Measurements from ENCODE around the gene GSK3A. TPM values are rescaled to one million over a fixed set of nuclear protein-coding genes. Genes with fewer than 3 reads are reported as not detected.
A peak's percentile ranks its signal among the peaks of the same experiment; 100 is the strongest.

Gene GSK3A
- total RNA-seq, 1 experiment from 2014 or later: 46.0 TPM

DNA sequence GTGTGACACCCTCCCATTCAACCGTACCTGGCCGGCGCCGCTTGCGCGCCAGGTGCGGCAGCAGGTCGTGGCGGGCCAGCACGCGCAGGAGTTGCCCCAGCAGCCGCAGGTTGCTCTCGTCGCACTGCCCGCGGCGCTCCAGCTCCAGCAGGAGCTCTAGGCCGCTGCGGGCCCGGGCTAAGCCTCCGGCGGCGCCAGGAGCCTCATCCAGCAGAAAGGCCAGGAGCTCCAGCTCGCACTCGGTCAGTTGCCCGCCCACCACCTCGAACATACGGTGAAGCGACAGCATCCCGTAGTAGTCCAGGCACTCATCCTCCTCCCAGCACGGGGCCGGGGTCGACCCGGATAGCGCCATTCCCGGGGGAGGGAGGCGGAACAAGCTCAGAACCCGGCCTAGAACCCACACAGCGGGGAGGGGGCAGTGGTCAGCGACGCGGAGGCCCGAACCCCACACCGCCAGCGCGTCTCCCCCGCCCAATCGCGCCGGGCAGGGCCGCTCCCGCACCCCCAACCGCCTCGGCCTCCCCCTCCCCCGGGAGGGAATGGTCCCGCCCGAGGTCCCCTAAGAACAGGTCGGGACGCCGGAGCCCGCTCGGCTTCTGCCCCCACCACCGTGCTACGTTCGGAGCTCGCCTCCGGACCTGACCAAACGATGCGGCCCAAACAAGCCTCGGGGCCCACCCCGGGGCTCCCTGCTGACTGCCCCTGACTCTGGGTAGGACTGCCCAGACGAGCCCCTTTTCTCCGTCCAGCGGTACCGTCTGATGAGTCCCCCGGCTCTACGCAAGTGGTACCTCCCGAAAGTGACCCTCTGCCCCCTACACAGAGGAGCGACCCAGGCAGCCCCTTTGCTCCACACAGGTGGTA, 25.5 kb downstream of the GSK3A start:
- H3K27ac ChIP-seq (ENCODE audit: low read length): peak overlapping the region; percentile 77
- BruUV-seq (replicated peaks): no TSS peak
- peaks cover 8% of the 10 kb centered on the region; the same call in 1 of the 2 replicates for H3K4me1 ChIP-seq (ENCODE audit: control insufficient read depth, insufficient read depth, low read length)
- H3K27me3 ChIP-seq (ENCODE audit: control insufficient read depth, insufficient read depth, low read length): no peaks in the 10 kb centered on the region
- CTCF ChIA-PET: no interaction called here
- intact Hi-C loops (cut with micrococcal nuclease; ENCODE audit: unreplicated experiment) (no loop called here), in situ Hi-C loops (cut with HindIII; ENCODE audit: low pct_unique_long_range_greater_than_20kb, low sequenced_read_pairs) (no loop called here)
- H3K36me3 ChIP-seq (ENCODE audit: control insufficient read depth, insufficient read depth, low read length): peaks cover 6% of the 10 kb centered on the region
- H3K4me3 ChIP-seq (ENCODE audit: low read depth in 2 of 2, low read length in 2 of 2): peak overlapping the region; percentile 73 to 92
- DNase-seq (ENCODE audit: low read depth, low spot score) (no peak), ATAC-seq (peak; percentile 42)
- POLR2A ChIA-PET: interaction anchor here (0.7 kb wide), 1 partner anchor 26 kb away, joined by 3 read pairs; no protein-coding TSS in a partner anchor
- no peaks in the 10 kb centered on the region for H3K9me3 ChIP-seq (ENCODE audit: control insufficient read depth, insufficient read depth, low read depth, low read length)
- no peak for TF ChIP-seq CTCF (IDR thresholded peaks at IDR 0.05)
- no peak for TF ChIP-seq SIN3A (IDR thresholded peaks at IDR 0.05; ENCODE audit: borderline replicate concordance, insufficient read depth, low read depth, low read length)
- TF ChIP-seq TCF7L2 (IDR thresholded peaks at IDR 0.05; ENCODE audit: low read depth, low read length): no peak
- TF ChIP-seq POLR2AphosphoS5 (IDR thresholded peaks at IDR 0.05; ENCODE audit: low read depth, low read length): no peak
- TF ChIP-seq, protein P1, sequence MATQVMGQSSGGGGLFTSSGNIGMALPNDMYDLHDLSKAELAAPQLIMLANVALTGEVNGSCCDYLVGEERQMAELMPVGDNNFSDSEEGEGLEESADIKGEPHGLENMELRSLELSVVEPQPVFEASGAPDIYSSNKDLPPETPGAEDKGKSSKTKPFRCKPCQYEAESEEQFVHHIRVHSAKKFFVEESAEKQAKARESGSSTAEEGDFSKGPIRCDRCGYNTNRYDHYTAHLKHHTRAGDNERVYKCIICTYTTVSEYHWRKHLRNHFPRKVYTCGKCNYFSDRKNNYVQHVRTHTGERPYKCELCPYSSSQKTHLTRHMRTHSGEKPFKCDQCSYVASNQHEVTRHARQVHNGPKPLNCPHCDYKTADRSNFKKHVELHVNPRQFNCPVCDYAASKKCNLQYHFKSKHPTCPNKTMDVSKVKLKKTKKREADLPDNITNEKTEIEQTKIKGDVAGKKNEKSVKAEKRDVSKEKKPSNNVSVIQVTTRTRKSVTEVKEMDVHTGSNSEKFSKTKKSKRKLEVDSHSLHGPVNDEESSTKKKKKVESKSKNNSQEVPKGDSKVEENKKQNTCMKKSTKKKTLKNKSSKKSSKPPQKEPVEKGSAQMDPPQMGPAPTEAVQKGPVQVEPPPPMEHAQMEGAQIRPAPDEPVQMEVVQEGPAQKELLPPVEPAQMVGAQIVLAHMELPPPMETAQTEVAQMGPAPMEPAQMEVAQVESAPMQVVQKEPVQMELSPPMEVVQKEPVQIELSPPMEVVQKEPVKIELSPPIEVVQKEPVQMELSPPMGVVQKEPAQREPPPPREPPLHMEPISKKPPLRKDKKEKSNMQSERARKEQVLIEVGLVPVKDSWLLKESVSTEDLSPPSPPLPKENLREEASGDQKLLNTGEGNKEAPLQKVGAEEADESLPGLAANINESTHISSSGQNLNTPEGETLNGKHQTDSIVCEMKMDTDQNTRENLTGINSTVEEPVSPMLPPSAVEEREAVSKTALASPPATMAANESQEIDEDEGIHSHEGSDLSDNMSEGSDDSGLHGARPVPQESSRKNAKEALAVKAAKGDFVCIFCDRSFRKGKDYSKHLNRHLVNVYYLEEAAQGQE (IDR thresholded peaks at IDR 0.05; ENCODE audit: insufficient read depth in 1 of 2, low read depth in 2 of 2, low read length in 1 of 2): no peak

- DNase-seq (ENCODE audit: low read depth, low spot score) (no peak), ATAC-seq (no peak)
- in situ Hi-C loops (cut with HindIII; ENCODE audit: low pct_unique_long_range_greater_than_20kb, low sequenced_read_pairs): no loop called here
- BruUV-seq (replicated peaks): no TSS peak
- no peaks in the 10 kb centered on the region; the same call in none of the 2 replicates for H3K36me3 ChIP-seq (ENCODE audit: control insufficient read depth, insufficient read depth, low read length)
- POLR2A ChIA-PET: no interaction called here
- H3K27me3 ChIP-seq (ENCODE audit: control insufficient read depth, insufficient read depth, low read length): no peaks in the 10 kb centered on the region
- intact Hi-C loops (cut with micrococcal nuclease; ENCODE audit: unreplicated experiment): no loop called here
- CTCF ChIA-PET: no interaction called here
- peaks cover 8% of the 10 kb centered on the region; the same call in 1 of the 2 replicates for H3K4me1 ChIP-seq (ENCODE audit: control insufficient read depth, insufficient read depth, low read length)
- H3K9me3 ChIP-seq (ENCODE audit: control insufficient read depth, insufficient read depth, low read depth, low read length): no peaks in the 10 kb centered on the region
- TF ChIP-seq SIN3A (IDR thresholded peaks at IDR 0.05; ENCODE audit: borderline replicate concordance, insufficient read depth, low read depth, low read length) (no peak), CTCF (IDR thresholded peaks at IDR 0.05) (no peak), POLR2AphosphoS5 (IDR thresholded peaks at IDR 0.05; ENCODE audit: low read depth, low read length) (no peak), TCF7L2 (IDR thresholded peaks at IDR 0.05; ENCODE audit: low read depth, low read length) (no peak)
- TF ChIP-seq, protein P1 (IDR thresholded peaks at IDR 0.05; ENCODE audit: insufficient read depth in 1 of 2, low read depth in 2 of 2, low read length in 1 of 2): no peak
- no peak overlapping the region for H3K4me3 ChIP-seq (ENCODE audit: low read depth in 2 of 2, low read length in 2 of 2)
- H3K27ac ChIP-seq (ENCODE audit: low read length): no peak overlapping the region
These were observed 27.5 kb downstream of the GSK3A start for GRCh38 chr19:42214810-42215485.

Measured in Panc1 (cell line).